Measurements from ENCODE around the gene GOLIM4.

DNA sequence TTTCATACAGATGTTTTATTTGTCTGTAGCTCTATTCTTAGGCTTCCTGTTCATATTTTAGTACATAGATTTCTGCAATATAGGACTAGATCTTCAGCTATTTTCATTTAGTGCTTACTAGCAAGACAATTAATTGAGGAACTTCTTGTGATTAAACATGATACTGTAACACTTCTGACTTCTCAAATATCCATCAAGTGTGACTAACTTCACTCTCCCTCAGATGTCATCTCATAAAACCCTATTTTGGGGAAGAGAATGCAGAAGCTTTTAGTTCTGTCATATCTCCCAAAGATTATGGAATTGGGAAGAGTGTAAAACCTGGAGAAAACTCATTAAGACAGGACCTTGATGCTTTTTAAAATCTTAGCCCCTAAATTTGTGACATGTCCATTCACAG is 28.6 kb upstream of the GOLIM4 start:
- TF ChIP-seq CTCF (conservative IDR thresholded peaks at IDR 0.05; ENCODE audit: low read depth, low read length) (no peak), EZH2 (IDR thresholded peaks at IDR 0.05; ENCODE audit: low read length, unreplicated experiment) (no peak), EZH2phosphoT487 (IDR thresholded peaks at IDR 0.05; ENCODE audit: borderline replicate concordance, low read length) (no peak)
